Hepatocyte (in vitro differentiated cells): Measurements from ENCODE around the gene EGR2. TPM values are rescaled to one million over a fixed set of nuclear protein-coding genes. Genes with fewer than 3 reads are reported as not detected.

Source experiments
- polyA plus RNA-seq: library from polyadenylated mRNA; unstranded; fragments of >200 nt; fragmentation: Nextera tagmentation; extraction: Ambion mirVana; gene quantifications from 2 replicates; pipeline ENCODE4 v1.2.1, GENCODE V29; 2016
- total RNA-seq: library from RNA; depleted of rRNA; stranded (reverse); fragments of >200 nt; gene quantifications from 2 replicates; pipeline ENCODE4 v1.2.3, GENCODE V29; 2014

Gene EGR2
- total and polyA plus RNA-seq, 2 experiments from 2014 or later, result 10.4 to 11.5 TPM

Other genes starting within 250 kb of the EGR2 start
- gene ADO, start 11.6 kb downstream of the EGR2 start, total RNA-seq, result 24.6 and 25.8 TPM in 2 replicates
- 5.7 and 8.9 TPM in 2 replicates for gene ADO, start 11.6 kb downstream of the EGR2 start, polyA plus RNA-seq